Endothelial cell of umbilical vein (primary cell): ENCODE data around the gene RASSF5. TPM values are rescaled to one million over a fixed set of nuclear protein-coding genes. Genes with fewer than 3 reads are reported as not detected.

ENCODE experiments used
- BruUV-seq: library from RNA; stranded (reverse); fragments of 400-500 nt; replicated peaks from 2 replicates; lab custom pipeline; 2021; lab: Mats Ljungman, UMichigan
- CTCF ChIA-PET: fragments of 300-600, 350-600 bp; sonication (Branson Sonifier 250); formaldehyde crosslinking; loops from one replicate; lab custom pipeline; 2021; ENCODE audit warnings: antibody characterized with exemption, inconsistent platforms; lab: Charles Lee
- POLR2A ChIA-PET: fragments of 300-600, 350-600 bp; sonication (Branson Sonifier 250); formaldehyde crosslinking; loops from one replicate; lab custom pipeline; 2021; ENCODE audit warnings: antibody characterized with exemption, inconsistent platforms; lab: Charles Lee
- DNase-seq: peaks from one replicate; pipeline ENCODE4 v3.0.0-alpha.2; 2011; ENCODE audit warnings: low read depth, low spot score
- FAIRE-seq: peaks from 2 replicates; lab custom pipeline; 2011; peaks lifted over from hg19 to GRCh38; lab: Jason Lieb, UNC
- H2AFZ ChIP-seq: 2 replicates; pipeline ENCODE4 v1.6.0; 2012; ENCODE audit warnings: low read depth, low read length, control low read depth, inconsistent platforms
- H3K27ac ChIP-seq: 2 replicates; pipeline ENCODE4 v1.5.1; 2011; ENCODE audit warnings: low read depth, mild to moderate bottlenecking, control low read depth, low read length, moderate library complexity; ENCODE audit not compliant: insufficient read depth
- H3K27me3 ChIP-seq, 2 experiments: 2 replicates each; pipeline versions ENCODE4 v1.6.0 to v1.6.1; 2011; ENCODE audit warnings: low read length in 2 of 2, mixed read lengths in 1 of 2; ENCODE audit not compliant: control insufficient read depth in 2 of 2, insufficient read depth in 2 of 2
- H3K36me3 ChIP-seq, 2 experiments: 2 replicates in 1 of 2; 3 replicates in 1 of 2; pipeline ENCODE4 v1.5.1; 2011; ENCODE audit warnings: low read length in 2 of 2, mild to moderate bottlenecking in 1 of 2, moderate library complexity in 1 of 2; ENCODE audit not compliant: control insufficient read depth in 2 of 2, insufficient read depth in 2 of 2; ENCODE audit errors: extremely low read depth in 1 of 2
- H3K4me1 ChIP-seq: 3 replicates; pipeline ENCODE4 v1.5.1; 2011; ENCODE audit warnings: mild to moderate bottlenecking, low read length; ENCODE audit not compliant: control insufficient read depth, insufficient read depth; ENCODE audit errors: extremely low read depth
- H3K4me2 ChIP-seq: 2 replicates; pipeline ENCODE4 v1.6.1; 2011; ENCODE audit warnings: low read length, control low read depth, mixed read lengths; ENCODE audit not compliant: insufficient read depth
- H3K4me3 ChIP-seq, 3 experiments: fragments of 200-600 bp in 1 of 3; sonication (generic), shearing (Covaris generic) in 1 of 3; replicated peaks in 1 of 3; 2 replicates each; pipeline ENCODE4 v1.5.1; 2011 to 2016; ENCODE audit warnings: control low read depth in 3 of 3, low read length in 3 of 3, mild to moderate bottlenecking in 2 of 3, inconsistent platforms in 1 of 3, low read depth in 1 of 3, moderate library complexity in 1 of 3; ENCODE audit not compliant: insufficient read depth in 1 of 3
- H3K79me2 ChIP-seq: 2 replicates; pipeline ENCODE4 v1.6.0; 2012; ENCODE audit warnings: low read length, inconsistent platforms; ENCODE audit not compliant: control insufficient read depth, insufficient read depth
- H3K9ac ChIP-seq: replicated peaks from 2 replicates; pipeline ENCODE3; 2011; ENCODE audit warnings: low read length, control low read depth; ENCODE audit not compliant: insufficient read depth; ENCODE audit errors: extremely low read depth
- H3K9me1 ChIP-seq: replicated peaks from 3 replicates; pipeline ENCODE4 v1.6.0; 2011; ENCODE audit warnings: mild to moderate bottlenecking, low read length; ENCODE audit not compliant: control insufficient read depth, insufficient read depth; ENCODE audit errors: extremely low read depth
- H3K9me3 ChIP-seq: replicated peaks from 2 replicates; pipeline ENCODE4 v1.5.1; 2012; ENCODE audit warnings: low read length, inconsistent platforms; ENCODE audit not compliant: control insufficient read depth, insufficient read depth
- H4K20me1 ChIP-seq: replicated peaks from 2 replicates; pipeline ENCODE3; 2011; ENCODE audit warnings: mild to moderate bottlenecking, low read length; ENCODE audit not compliant: control insufficient read depth, insufficient read depth; ENCODE audit errors: extremely low read depth
- EZH2 ChIP-seq: IDR thresholded peaks from 2 replicates; pipeline ENCODE4 v1.6.1; 2012; ENCODE audit warnings: borderline replicate concordance, low read depth, mild to moderate bottlenecking, moderate library complexity, low read length, inconsistent platforms; ENCODE audit not compliant: severe bottlenecking
- FOS ChIP-seq: IDR thresholded peaks from 2 replicates; pipeline ENCODE4 v1.6.1; 2011; ENCODE audit warnings: mild to moderate bottlenecking, low read length, moderate library complexity, borderline replicate concordance; ENCODE audit not compliant: insufficient read depth
- GATA2 ChIP-seq: IDR thresholded peaks from 2 replicates; pipeline ENCODE4 v1.7.0; 2011; ENCODE audit warnings: low read depth, mild to moderate bottlenecking, moderate library complexity, mixed read lengths, low read length; ENCODE audit not compliant: insufficient read length, insufficient read depth
- JUN ChIP-seq: IDR thresholded peaks from 2 replicates; pipeline ENCODE4 v1.6.1; 2011; ENCODE audit warnings: borderline replicate concordance, low read depth; ENCODE audit not compliant: insufficient read length, insufficient read depth
- MYC ChIP-seq: IDR thresholded peaks from one replicate; pipeline ENCODE4 v1.6.1; 2011; ENCODE audit warnings: mild to moderate bottlenecking, low read depth, low read length
- POLR2A ChIP-seq: IDR thresholded peaks from 2 replicates; pipeline ENCODE4 v1.6.1; 2012; ENCODE audit warnings: low read depth, mild to moderate bottlenecking, control low read depth, low read length
- POLR2AphosphoS5 ChIP-seq: IDR thresholded peaks from 2 replicates; pipeline ENCODE4 v1.6.1; 2012; ENCODE audit warnings: low read depth, mild to moderate bottlenecking, control low read depth, low read length, moderate library complexity; ENCODE audit not compliant: insufficient read depth
- dilution Hi-C: fragments of 300-500 bp; cut with MboI; formaldehyde crosslinking; loops from one replicate; pipeline ENCODE4 v1.15.0; 2019; ENCODE audit warnings: low sequenced_read_pairs; ENCODE audit not compliant: extremely low pct_ligation_motif_present
- intact Hi-C: fragments of 100-400 bp; cut with micrococcal nuclease; formaldehyde crosslinking; loops from one replicate; pipeline ENCODE4 v1.10.0; 2022
- polyA plus RNA-seq, 4 experiments: library from polyadenylated mRNA; depleted of rRNA in 3 of 4; stranded (reverse) in 3 of 4; unstranded in 1 of 4; fragments of >200 nt; gene quantifications; 2 replicates each; pipeline versions ENCODE4 v1.2.1 to v1.2.3, GENCODE V29; 2011 to 2012; ENCODE audit warnings: missing spikeins in 1 of 4
- total RNA-seq: library from RNA; stranded (reverse); gene quantifications from 2 replicates; pipeline ENCODE4 v1.2.3, GENCODE V29; 2021
- TF ChIP-seq, protein P1 (sequence below), 2 donors: IDR thresholded peaks; 1 replicate in 1 of 2; 2 replicates in 1 of 2; pipeline ENCODE4 v1.5.1; 2011; ENCODE audit warnings: low read length in 2 of 2, mild to moderate bottlenecking in 2 of 2, moderate library complexity in 2 of 2, control low read depth in 1 of 2, inconsistent platforms in 1 of 2, low read depth in 1 of 2; ENCODE audit not compliant: insufficient read depth in 1 of 2; ENCODE audit errors: extremely low read depth in 1 of 2
- TF ChIP-seq, protein P2 (sequence below): IDR thresholded peaks from 2 replicates; pipeline ENCODE4 v1.6.1; 2011; ENCODE audit not compliant: insufficient read depth, insufficient read length

The RASSF5 gene
- total and polyA plus RNA-seq, 2 donors (not counting 3 experiments of a cell fraction or from before 2014, with no cell fraction given), result 0.23 to 0.60 TPM

DNA sequence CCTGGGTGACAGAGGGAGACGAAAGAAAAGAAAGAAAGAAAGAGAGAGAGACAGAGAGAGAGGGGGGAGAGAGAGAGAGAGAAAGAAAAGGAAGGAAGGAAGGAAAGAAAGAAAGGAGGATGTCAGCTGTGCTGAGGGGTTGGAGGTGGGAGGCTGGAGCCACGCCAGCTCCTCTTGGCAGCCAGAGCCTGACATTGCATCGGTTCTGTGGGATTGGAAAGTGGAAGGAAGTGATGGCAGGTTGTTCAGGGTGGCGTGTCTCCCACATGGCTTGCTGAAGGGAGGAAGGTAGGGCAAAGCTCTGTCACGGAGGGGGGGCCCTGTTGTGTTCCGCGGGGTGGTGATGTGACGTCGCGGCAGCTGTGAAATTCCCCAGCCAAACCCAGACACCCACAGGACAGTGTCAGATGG lies 74.2 kb downstream of the RASSF5 start:
- no peak for FAIRE-seq
- Histone ChIP-seq H3K79me2 (no peaks in the 10 kb centered on the region), H3K9ac (no peak overlapping the region), H4K20me1 (no peaks in the 10 kb centered on the region), H3K9me1 (no peaks in the 10 kb centered on the region), H3K36me3 (no peaks in the 10 kb centered on the region), H3K9me3 (no peaks in the 10 kb centered on the region), H3K4me3 (no peak overlapping the region), H3K4me1 (peaks cover 5% of the 10 kb centered on the region), H3K27ac (no peak overlapping the region), H3K4me2 (no peak overlapping the region), H2AFZ (no peak overlapping the region), H3K27me3 (peaks cover 0 to 1% of the 10 kb centered on the region in 2 experiments)
- no TSS peak for BruUV-seq
- no peak for DNase-seq
- intact Hi-C loops (no loop called here), dilution Hi-C loops (no loop called here)
- ChIA-PET CTCF (interaction anchor here (1.4 to 16.8 kb wide), 3 partner anchors 38 to 101 kb away, joined by 7 to 427 read pairs (median 97); no protein-coding TSS in a partner anchor), POLR2A (no interaction called here)
- TF ChIP-seq MYC (no peak), FOS (no peak), POLR2AphosphoS5 (no peak), POLR2A (no peak), JUN (no peak), GATA2 (no peak), EZH2 (no peak)
- TF ChIP-seq, protein P1, sequence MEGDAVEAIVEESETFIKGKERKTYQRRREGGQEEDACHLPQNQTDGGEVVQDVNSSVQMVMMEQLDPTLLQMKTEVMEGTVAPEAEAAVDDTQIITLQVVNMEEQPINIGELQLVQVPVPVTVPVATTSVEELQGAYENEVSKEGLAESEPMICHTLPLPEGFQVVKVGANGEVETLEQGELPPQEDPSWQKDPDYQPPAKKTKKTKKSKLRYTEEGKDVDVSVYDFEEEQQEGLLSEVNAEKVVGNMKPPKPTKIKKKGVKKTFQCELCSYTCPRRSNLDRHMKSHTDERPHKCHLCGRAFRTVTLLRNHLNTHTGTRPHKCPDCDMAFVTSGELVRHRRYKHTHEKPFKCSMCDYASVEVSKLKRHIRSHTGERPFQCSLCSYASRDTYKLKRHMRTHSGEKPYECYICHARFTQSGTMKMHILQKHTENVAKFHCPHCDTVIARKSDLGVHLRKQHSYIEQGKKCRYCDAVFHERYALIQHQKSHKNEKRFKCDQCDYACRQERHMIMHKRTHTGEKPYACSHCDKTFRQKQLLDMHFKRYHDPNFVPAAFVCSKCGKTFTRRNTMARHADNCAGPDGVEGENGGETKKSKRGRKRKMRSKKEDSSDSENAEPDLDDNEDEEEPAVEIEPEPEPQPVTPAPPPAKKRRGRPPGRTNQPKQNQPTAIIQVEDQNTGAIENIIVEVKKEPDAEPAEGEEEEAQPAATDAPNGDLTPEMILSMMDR (IDR thresholded peaks at IDR 0.05; ENCODE audit: extremely low read depth in 1 of 2, insufficient read depth in 1 of 2, low read depth in 1 of 2, low read length in 2 of 2), result no peak
- TF ChIP-seq, protein P2, sequence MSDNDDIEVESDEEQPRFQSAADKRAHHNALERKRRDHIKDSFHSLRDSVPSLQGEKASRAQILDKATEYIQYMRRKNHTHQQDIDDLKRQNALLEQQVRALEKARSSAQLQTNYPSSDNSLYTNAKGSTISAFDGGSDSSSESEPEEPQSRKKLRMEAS, result no peak
